CD4-positive, alpha-beta T cell treated with Interferon alpha-2 for 1 hour (primary cell): ENCODE data around the gene MAPT.

ENCODE experiments used
- DNase-seq, 2 donors: peaks; one replicate each; pipeline ENCODE4 v3.0.0-alpha.2; 2020 to 2022

MAPT gene

DNA sequence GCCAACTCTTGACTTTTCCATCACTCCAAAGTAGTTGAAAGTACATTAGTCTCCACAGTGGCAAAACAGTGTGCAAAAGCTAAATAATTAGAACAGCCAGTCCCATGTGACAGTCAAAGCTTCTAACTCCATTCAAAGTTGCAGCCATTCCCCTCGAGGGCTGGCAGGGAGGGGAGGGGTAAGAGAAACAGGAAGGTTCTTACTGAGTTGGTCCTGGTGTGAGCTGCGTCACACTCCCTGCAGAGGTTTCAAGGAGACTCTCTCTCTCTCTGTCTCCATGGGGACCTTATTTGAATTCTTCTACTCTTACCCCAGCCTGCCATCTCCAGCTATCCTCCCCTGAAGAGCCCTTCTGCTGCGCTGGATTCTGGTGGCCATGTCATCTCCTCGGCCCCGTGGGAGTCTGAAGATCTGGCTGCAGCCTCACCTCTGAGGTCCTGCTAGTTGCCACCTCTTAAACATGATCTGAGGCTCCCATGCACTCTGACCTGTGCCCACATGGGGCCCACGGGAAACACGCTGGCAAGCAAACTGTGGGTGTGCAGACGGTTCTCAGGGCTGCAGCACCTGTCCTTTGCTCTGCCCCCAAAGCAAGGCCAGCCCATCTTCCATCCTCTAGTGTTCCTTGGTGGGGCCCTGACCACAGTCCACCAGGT lies 81.4 kb downstream of the MAPT start:
- DNase-seq: no peak

DNA sequence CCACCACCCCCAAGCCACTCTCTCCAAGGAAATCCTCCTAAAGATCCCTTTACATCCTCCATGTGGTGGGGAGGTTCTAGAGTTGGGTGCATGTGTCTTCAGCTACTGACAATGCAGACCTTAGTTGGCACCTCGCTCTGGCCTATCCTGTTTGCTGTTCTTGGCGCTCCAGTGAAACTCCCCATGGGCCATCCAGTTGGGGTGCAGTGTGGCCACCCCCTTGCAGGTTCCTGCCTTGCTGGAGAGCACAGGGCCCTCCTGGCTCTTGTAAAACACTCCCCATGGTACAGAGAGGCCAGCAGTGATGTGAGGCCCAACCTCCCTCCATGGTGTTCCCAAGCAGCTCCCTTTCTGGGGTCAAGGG lies 82.0 kb downstream of the MAPT start:
- no peak for DNase-seq

DNA sequence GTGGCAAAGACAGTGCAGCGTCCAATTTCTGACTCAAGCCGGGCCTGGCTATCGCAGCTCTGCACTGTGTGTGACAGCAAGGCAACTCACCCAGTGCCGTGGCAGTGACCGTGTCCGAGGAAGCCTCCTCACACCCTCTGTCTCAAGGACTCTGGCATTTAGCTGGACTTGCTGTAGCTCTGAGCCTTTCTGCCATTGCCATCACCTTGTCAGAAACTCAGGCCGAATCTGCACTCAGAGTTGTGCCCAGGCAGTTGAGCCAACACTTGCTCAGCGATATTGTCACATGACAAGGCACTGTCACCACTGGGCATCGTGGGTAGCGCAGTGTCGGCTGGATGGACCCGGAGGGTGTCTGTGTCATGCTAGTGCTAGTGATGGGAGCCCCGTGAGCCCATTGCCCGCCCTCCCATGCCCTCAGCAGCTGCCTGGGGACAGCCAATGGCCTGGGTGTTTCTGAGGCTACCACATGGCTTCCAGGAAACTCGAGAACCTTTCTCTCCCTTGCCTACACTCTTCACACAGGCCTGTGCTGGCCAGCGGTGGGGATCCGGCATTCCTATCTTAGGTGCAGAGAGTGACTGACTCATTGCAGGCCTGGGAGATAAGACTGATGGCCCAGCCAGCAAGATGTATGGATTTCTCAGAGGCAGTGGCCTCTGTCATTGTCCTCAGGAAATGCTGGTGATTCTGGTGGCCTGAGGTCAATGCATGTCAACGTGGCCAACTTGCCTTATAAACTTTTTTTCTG lies 82.6 kb downstream of the MAPT start:
- no peak for DNase-seq

DNA sequence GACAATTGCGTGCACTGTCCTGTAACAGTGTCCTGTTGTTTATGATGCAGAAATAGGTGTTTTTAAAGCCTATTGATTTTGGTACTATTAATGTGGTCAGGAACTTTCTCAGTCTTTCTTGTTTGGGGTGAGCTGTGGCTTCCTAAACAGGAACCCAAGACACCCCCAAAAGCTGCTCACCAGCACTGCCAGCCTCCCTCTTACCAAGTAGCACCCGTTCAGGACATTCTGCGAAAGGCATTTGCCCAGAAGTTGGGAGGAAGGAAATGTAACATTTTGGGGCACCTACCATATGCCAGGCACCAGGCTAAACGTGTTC lies 83.1 kb downstream of the MAPT start:
- DNase-seq: no peak

DNA sequence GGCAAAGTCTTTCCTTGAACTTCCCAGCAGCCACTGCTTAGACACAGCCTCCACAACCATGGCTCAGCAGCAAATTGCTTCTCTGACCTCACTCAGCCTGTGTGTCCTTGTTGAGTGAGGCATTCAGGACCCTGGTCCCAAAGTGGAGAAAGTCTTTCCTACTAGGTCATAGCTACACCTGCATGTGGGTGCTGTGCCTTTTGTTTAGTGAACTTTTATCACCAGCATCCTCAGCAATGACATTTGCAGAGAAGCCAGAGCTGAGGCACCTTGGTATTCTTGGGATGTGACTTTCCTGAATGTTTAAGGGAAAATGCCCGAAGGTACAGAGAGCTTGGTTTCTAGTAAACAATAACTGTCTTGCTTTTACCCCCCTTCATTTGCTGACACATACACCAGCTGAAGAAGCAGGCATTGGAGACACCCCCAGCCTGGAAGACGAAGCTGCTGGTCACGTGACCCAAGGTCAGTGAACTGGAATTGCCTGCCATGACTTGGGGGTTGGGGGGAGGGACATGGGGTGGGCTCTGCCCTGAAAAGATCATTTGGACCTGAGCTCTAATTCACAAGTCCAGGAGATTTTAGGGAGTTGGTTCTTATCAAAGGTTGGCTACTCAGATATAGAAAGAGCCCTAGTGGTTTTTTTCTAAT lies 83.7 kb downstream of the MAPT start:
- DNase-seq: no peak

DNA sequence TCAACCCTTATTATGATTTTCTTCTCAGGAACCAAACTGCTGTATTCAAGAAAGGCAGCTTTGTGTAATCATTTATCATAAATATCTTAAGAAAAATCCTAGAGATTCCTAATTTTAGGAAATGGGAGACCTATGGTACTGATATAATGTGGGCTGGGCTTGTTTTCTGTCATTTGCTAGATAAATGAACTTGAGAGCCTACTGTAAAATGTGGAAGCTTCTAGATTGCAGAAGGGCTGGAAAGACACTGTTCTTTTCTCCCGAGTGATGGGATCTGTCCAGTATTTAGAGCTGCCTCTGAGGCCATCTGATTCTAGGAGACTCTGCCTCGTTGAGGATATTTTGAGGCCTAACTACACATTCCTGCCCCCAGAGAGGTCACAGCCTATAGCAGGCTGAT lies 84.8 kb downstream of the MAPT start:
- no peak for DNase-seq

DNA sequence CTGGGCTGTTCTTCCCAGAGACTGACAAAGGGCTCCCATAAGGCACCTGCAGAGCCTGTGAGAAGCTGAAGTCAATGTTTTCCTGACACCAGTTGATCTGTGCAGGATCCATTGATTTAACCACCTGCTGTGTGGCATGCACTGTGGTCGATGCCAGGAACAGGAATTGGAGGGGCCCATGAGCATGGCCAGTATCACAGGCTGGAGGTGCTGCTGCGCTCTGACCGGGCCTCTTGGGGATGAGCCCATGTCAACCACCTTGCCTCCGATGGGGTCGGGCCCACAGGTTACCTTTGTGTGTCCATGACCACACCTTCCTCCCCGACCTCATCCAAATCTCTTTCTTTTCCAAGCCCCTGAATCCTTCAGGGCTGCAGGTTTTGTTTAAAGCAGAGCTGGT lies 86.5 kb downstream of the MAPT start:
- no peak for DNase-seq

DNA sequence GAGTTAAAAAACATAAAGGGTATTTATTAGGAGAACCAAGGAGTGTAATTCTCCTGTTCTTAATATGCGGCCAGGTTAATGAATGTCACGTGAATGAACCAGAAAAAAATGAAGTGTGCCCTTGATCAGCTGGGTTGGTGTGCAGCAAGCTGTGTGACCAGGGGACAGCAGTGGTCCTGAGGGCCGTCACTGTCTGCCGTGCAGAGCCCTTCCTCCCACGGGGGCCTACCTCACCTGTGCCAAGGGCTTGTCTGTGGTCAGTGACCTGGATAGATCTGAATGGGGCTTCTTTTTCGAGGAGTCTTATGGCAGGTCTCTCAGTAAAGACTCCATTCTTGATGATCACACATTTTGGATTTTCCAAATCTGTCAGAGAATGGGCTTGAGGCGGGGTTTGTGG lies 87.0 kb downstream of the MAPT start:
- DNase-seq: no peak

DNA sequence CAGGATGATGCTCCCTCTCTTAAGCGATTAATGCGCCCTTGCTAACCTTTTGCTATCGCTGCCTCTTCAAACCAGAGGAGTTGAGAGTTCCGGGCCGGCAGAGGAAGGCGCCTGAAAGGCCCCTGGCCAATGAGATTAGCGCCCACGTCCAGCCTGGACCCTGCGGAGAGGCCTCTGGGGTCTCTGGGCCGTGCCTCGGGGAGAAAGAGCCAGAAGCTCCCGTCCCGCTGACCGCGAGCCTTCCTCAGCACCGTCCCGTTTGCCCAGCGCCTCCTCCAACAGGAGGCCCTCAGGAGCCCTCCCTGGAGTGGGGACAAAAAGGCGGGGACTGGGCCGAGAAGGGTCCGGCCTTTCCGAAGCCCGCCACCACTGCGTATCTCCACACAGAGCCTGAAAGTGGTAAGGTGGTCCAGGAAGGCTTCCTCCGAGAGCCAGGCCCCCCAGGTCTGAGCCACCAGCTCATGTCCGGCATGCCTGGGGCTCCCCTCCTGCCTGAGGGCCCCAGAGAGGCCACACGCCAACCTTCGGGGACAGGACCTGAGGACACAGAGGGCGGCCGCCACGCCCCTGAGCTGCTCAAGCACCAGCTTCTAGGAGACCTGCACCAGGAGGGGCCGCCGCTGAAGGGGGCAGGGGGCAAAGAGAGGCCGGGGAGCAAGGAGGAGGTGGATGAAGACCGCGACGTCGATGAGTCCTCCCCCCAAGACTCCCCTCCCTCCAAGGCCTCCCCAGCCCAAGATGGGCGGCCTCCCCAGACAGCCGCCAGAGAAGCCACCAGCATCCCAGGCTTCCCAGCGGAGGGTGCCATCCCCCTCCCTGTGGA lies 88.6 kb downstream of the MAPT start:
- no peak for DNase-seq

DNA sequence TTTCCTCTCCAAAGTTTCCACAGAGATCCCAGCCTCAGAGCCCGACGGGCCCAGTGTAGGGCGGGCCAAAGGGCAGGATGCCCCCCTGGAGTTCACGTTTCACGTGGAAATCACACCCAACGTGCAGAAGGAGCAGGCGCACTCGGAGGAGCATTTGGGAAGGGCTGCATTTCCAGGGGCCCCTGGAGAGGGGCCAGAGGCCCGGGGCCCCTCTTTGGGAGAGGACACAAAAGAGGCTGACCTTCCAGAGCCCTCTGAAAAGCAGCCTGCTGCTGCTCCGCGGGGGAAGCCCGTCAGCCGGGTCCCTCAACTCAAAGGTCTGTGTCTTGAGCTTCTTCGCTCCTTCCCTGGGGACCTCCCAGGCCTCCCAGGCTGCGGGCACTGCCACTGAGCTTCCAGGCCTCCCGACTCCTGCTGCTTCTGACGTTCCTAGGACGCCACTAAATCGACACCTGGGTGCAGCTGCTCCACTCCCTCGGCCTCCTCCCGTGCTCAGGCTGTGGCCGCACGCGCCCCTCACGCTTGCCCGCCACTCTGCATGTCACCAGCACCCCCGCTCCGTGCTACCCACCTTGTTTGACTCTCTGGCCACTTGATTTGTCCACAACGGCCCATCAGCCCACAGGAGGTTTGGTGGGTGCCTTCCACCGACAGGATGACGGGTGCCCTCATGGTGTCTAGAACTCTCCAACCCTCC lies 89.4 kb downstream of the MAPT start:
- no peak for DNase-seq

DNA sequence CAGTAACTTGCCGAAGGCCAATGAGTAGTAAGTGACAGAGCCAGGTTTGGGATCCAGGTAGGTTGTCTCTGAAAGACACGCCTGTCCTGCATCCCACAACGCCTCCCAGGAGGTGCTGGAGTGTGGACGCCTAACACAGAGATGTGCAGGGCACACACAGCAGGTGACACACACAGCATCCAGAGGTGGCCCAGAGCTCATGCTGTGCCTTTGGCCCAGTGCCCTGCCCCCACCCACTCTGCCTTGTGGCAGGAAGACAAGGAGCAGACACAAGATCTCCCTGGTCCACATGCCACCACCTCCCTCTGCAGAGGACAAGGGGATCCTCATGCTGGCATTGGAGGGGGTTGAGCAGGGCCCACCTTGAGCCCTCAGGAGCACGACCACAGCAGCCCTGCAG lies 90.0 kb downstream of the MAPT start:
- no peak for DNase-seq

DNA sequence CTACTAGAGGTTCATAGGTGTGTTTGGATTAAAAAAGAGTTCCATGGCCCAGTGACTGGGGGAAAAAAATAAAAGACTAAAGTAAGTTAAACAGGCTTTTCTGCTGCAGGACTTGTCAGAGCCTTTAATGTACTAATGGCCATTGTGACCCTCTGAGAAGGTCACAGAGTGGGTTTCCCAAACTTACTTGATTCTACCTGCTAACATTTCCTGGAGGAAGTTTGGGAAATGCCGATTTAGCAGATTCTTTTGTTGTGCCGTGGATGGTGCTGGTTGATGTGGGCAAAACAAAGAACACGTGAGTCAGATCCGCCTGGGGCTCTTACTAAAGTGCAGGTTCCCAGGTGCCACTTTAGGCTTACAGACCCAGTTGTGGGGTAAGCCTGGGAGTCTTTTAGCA lies 91.1 kb downstream of the MAPT start:
- DNase-seq: no peak

DNA sequence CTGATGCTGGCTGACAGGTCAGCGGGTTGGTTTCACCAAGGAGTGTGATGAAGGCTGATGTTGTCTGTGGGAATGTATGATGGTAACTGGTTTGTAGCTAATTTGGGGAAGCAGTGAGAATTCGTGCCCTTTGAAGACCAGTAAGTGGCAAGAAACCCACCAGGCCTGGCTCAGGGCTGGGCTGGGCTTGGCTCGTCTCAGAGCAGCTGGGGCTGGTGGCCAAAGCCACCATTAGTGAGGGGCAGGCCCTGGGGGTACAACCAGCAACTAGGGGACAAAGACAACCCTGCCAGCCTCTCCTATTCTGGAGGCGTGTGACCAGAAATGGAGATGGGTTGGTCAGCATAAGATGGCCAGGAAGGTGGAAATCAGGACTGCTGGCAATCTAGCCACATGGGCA lies 91.7 kb downstream of the MAPT start:
- no peak for DNase-seq

DNA sequence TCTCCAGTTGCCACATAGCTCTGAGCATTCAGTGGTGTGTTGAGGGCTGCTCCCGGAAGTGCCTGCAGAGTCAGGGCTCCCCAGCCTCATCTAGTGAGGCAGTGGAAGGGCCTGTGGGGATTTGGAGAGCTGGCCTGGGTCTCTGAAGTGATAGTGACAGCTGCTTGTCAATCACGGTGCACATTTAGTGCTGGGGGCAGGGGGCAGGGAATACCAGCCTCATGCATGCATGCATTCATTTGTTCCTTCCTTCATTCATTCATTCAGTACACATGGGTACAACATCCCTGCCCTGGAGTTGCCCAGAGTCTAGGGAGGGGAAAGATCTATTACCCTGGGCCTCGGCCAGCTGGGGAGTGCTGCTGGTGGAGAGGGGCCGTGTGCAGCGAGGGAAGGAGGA lies 93.4 kb downstream of the MAPT start:
- no peak for DNase-seq

DNA sequence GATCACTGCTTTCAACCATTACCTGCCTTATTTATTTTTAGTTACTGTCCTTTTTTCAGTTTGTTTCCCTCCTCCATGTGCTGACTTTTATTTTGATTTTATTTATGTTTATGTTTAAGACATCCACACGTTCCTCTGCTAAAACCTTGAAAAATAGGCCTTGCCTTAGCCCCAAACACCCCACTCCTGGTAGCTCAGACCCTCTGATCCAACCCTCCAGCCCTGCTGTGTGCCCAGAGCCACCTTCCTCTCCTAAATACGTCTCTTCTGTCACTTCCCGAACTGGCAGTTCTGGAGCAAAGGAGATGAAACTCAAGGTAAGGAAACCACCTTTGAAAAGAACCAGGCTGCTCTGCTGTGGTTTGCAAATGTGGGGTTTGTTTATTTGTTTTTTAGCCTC lies 95.4 kb downstream of the MAPT start:
- DNase-seq: no peak

DNA sequence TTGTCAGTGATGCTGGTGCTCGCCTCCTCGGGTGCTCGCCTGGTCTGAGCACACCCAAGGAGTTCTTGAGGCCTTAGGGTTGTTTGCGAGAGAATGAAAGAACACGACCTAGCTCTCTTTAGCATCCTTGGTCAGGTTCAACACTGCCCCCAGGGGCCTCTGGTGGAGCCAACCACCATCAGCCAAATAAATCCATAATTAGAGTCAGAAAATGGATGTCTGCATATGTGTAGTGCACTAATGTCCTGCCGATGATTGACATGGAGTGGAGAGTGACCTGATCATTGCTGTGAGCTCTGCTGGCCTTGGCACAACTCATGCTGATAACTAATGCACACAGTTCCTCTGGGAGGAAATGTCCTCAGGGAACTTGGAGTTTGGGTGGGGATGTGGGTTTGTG lies 96.5 kb downstream of the MAPT start:
- DNase-seq: no peak

DNA sequence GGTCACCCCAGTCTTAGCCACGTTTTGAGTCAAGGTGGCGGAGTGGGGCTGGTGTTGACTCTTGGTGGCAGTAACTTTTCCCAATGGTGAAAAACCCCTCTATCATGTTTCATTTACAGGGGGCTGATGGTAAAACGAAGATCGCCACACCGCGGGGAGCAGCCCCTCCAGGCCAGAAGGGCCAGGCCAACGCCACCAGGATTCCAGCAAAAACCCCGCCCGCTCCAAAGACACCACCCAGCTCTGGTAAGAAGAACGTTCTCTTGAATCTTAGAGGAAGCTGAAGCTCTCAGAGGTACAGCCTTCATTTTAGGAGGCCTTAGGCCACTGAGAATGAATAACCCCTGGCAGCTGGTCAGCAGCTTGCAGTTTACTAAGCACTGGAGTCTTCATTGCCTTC lies 97.0 kb downstream of the MAPT start:
- DNase-seq: no peak

DNA sequence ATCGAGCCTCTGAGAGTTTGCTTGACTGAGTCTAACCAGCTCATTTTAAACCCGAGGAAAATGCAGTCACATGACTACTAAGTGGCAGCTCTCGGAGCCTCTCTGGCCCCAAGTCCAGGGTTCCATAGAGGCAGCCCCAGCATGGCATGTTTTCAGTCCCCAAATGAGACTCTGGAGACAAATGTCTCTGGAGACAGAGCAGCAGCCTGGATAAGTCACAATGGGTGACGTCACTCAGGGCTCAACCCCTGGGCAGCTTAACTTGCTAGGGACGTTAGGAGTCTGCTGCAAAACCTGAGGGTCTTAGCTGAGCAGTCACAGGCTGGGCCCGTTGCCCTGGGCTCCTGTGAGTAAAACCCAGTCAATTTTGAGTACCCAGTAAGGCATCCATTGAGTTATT lies 97.8 kb downstream of the MAPT start:
- DNase-seq: no peak

DNA sequence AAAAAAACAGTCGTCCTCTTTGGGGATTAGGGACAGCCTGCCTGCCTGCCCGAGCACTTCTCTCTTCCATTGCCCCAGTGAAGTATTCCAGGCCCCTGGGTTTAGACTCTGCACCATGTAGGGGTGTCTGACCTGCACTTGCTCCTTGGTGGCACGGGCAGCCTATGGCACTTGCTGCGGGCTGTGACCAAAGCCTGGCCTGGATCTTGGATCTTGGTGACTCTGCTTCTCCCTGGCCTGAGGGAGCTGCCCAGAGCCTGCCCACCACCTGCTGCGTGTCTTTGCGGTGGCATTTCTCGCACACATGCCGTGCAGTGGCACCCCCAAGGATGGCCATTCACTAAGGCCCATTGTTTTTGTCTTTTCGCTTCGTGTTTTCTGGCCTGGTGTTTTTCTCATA lies 98.5 kb downstream of the MAPT start:
- no peak for DNase-seq

DNA sequence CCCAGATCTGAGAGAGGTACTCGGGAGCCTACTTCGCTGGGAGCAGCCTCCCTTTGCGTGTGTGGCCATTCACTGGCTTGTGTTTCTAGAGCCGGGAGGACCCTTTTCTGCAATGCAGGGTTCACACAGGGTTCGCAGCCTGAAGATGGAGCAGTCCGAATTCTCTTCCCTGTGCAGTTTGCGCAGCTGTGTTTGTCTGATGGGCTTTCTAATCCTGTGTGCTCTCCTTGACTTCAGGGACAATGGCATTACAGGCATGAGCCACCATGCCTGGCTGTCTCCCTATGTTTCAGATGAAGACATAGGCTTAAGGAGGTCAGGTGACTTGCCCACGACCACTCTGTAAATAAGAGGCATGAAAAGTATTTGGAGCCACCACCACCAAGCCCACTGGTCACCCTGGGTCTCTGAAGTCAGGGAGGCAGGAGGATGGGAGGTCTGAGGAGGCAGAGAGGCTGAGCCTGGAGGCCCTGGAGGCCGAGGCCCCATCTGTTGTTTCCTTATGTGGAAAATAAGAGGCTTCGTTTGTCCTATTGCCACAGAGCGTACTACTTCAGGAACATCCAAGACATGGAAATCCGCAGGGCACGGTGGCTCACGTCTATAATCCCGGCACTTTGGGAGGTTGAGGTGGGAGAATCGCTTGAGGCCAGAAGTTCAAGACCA lies 99.7 kb downstream of the MAPT start:
- no peak for DNase-seq

DNA sequence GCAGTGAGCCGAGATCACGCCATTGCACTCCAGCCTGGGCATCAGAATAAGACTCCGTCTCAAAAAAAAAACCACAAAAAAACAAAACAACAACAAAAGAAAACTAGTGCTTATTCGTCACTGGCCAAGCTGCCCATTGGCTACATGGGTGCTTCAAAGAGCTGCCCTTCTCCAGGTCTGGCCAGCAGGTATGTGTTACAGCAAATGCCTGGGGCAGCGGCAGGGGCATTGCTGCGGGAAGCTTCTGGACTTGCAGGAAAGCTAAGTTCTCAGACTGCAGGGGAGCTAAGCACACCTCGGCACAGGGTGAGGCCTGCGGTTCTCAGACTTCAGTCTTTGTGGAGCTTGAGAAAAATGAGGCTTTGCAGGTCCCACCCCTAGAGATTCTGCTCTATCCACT lies 100.6 kb downstream of the MAPT start:
- DNase-seq: no peak

DNA sequence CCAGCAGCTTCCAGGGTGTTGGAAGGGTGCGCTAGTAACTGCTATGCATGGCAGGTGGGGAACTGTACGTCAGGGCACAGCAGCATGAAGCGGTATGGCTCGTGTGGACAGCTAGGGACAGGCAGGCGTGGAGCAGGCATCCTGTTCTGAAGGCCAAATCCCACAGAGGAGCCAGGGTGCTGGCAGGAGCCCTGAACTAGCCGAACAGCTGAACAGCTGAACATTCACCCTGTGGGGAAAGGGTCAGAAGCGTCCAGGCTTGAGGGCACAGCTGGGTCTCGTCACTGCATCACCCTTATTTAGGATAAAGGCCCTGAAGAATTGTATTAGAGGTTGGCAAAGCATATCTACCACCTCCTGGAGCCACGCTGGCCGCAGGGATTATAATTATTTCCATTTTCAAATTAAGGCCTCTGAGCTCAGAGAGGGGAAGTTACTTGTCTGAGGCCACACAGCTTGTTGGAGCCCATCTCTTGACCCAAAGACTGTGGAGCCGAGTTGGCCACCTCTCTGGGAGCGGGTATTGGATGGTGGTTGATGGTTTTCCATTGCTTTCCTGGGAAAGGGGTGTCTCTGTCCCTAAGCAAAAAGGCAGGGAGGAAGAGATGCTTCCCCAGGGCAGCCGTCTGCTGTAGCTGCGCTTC lies 101.4 kb downstream of the MAPT start:
- no peak for DNase-seq
